Bronchial epithelial cell (primary cell): Measurements from ENCODE around the gene ZNF254. TPM values are rescaled to one million over a fixed set of nuclear protein-coding genes. Genes with fewer than 3 reads are reported as not detected.

Experiments
- DNase-seq: peaks from one replicate; pipeline ENCODE4 v3.0.0-alpha.2; 2010; ENCODE audit warnings: low read depth
- FAIRE-seq: peaks from 2 replicates; lab custom pipeline; 2011; peaks lifted over from hg19 to GRCh38; lab: Jason Lieb, UNC
- H3K27me3 ChIP-seq: 2 replicates; pipeline ENCODE4 v1.5.1; 2011; ENCODE audit warnings: low read length; ENCODE audit not compliant: control insufficient read depth, insufficient read depth
- H3K36me3 ChIP-seq: 2 replicates; pipeline ENCODE4 v1.5.1; 2011; ENCODE audit warnings: low read length; ENCODE audit not compliant: control insufficient read depth, insufficient read depth
- H3K4me3 ChIP-seq: 2 replicates; pipeline ENCODE4 v1.5.1; 2011; ENCODE audit warnings: mild to moderate bottlenecking, low read depth, low read length, control low read depth
- total RNA-seq: library from RNA; depleted of rRNA; stranded (reverse); fragments of >200 nt; gene quantifications from 2 replicates; pipeline ENCODE4 v1.2.1, GENCODE V29; 2014
- TF ChIP-seq, protein P1 (sequence below): IDR thresholded peaks from 2 replicates; pipeline ENCODE4 v1.5.1; 2011; ENCODE audit warnings: mild to moderate bottlenecking, moderate library complexity, low read length, control low read depth, inconsistent platforms; ENCODE audit not compliant: insufficient read depth, severe bottlenecking

The ZNF254 gene
- total RNA-seq, 1 donor from 2014 or later, result 7.4 TPM

DNA sequence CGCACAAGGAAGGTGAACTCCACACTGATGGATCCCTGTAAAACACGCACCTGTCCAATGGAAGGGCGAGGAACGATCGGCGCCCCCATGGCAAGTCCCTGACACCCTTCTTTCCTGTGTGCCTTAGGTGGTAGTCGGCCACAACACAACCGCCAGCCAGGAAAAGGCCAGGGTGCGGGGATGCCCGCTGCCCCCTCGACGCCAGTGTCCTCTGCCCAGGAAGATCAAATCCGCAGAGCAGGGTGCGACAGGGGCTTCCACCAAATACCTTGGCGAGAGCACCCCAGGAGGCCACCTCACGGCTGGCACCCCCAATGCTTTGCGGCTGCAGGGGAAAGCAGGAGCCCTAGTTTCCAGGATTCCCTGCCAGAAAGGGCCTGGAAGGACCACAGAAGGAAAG, 91.2 kb downstream of the ZNF254 start:
- H3K36me3 ChIP-seq, result no peaks in the 10 kb centered on the region
- DNase-seq (no peak), FAIRE-seq (no peak)
- H3K27me3 ChIP-seq, result no peaks in the 10 kb centered on the region
- TF ChIP-seq, protein P1, sequence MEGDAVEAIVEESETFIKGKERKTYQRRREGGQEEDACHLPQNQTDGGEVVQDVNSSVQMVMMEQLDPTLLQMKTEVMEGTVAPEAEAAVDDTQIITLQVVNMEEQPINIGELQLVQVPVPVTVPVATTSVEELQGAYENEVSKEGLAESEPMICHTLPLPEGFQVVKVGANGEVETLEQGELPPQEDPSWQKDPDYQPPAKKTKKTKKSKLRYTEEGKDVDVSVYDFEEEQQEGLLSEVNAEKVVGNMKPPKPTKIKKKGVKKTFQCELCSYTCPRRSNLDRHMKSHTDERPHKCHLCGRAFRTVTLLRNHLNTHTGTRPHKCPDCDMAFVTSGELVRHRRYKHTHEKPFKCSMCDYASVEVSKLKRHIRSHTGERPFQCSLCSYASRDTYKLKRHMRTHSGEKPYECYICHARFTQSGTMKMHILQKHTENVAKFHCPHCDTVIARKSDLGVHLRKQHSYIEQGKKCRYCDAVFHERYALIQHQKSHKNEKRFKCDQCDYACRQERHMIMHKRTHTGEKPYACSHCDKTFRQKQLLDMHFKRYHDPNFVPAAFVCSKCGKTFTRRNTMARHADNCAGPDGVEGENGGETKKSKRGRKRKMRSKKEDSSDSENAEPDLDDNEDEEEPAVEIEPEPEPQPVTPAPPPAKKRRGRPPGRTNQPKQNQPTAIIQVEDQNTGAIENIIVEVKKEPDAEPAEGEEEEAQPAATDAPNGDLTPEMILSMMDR, result no peak
- H3K4me3 ChIP-seq, result no peak overlapping the region

Other genes with a start within 250 kb of the ZNF254 start
- gene ZNF726, start 172.3 kb upstream of the ZNF254 start, total RNA-seq, result 0.79 and 3.2 TPM in 2 replicates